ENCODE results near the gene RFNG. TPM values are rescaled to one million over a fixed set of nuclear protein-coding genes. Genes with fewer than 3 reads are reported as not detected.

RFNG gene
- polyA plus RNA-seq, 1 experiment, result 23.7 TPM

GRCh38 chr17:82078433-82078832 lies 26.8 kb upstream of the RFNG start:
- peaks cover 43% of the 10 kb centered on the region for H3K36me3 ChIP-seq (ENCODE audit: control insufficient read depth, insufficient read depth, low read length)
- no peak overlapping the region for H3K4me3 ChIP-seq (ENCODE audit: low read depth, low read length)
- DNase-seq (ENCODE audit: low read depth), result no peak
- H3K27me3 ChIP-seq (ENCODE audit: control insufficient read depth, insufficient read depth, low read length), result no peaks in the 10 kb centered on the region
- no peak for TF ChIP-seq CTCF (IDR thresholded peaks at IDR 0.05; ENCODE audit: insufficient read depth, low read depth, low read length)
- POLR2A ChIA-PET, result no interaction called here
- CTCF ChIA-PET, result interaction anchor here (1.0 kb wide), 1 partner anchor 119 kb away, joined by 3 read pairs; no protein-coding TSS in a partner anchor

- ChIA-PET CTCF (interaction anchor here (1.0 kb wide), 1 partner anchor 118 kb away, joined by 3 read pairs; no protein-coding TSS in a partner anchor), POLR2A (interaction anchor here (0.5 kb wide), 1 partner anchor 25 kb away, joined by 4 read pairs; no protein-coding TSS in a partner anchor)
- H3K36me3 ChIP-seq (ENCODE audit: control insufficient read depth, insufficient read depth, low read length), result peaks cover 36% of the 10 kb centered on the region
- DNase-seq (ENCODE audit: low read depth), result no peak
- no peak overlapping the region for H3K4me3 ChIP-seq (ENCODE audit: low read depth, low read length)
- no peaks in the 10 kb centered on the region for H3K27me3 ChIP-seq (ENCODE audit: control insufficient read depth, insufficient read depth, low read length)
- TF ChIP-seq CTCF (IDR thresholded peaks at IDR 0.05; ENCODE audit: insufficient read depth, low read depth, low read length), result no peak
Observed at GRCh38 chr17:82077617-82078358, 26.2 kb upstream of the RFNG start.

GRCh38 chr17:82076785-82077591 lies 25.4 kb upstream of the RFNG start:
- Histone ChIP-seq H3K36me3 (ENCODE audit: control insufficient read depth, insufficient read depth, low read length) (peaks cover 30% of the 10 kb centered on the region), H3K27me3 (ENCODE audit: control insufficient read depth, insufficient read depth, low read length) (no peaks in the 10 kb centered on the region), H3K4me3 (ENCODE audit: low read depth, low read length) (no peak overlapping the region)
- POLR2A ChIA-PET, result interaction anchor here (0.5 kb wide), 1 partner anchor 26 kb away, joined by 4 read pairs; no protein-coding TSS in a partner anchor
- DNase-seq (ENCODE audit: low read depth), result no peak
- CTCF ChIA-PET, result interaction anchor here (0.5 to 0.6 kb wide), 2 partner anchors 117 to 245 kb away, joined by 3 read pairs; no protein-coding TSS in a partner anchor
- no peak for TF ChIP-seq CTCF (IDR thresholded peaks at IDR 0.05; ENCODE audit: insufficient read depth, low read depth, low read length)

GRCh38 chr17:82076018-82076784 lies 24.6 kb upstream of the RFNG start:
- no peaks in the 10 kb centered on the region for H3K27me3 ChIP-seq (ENCODE audit: control insufficient read depth, insufficient read depth, low read length)
- peaks cover 25% of the 10 kb centered on the region for H3K36me3 ChIP-seq (ENCODE audit: control insufficient read depth, insufficient read depth, low read length)
- ChIA-PET POLR2A (no interaction called here), CTCF (interaction anchor here (0.5 to 0.6 kb wide), 2 partner anchors 117 to 246 kb away, joined by 3 read pairs; no protein-coding TSS in a partner anchor)
- no peak for DNase-seq (ENCODE audit: low read depth)
- no peak overlapping the region for H3K4me3 ChIP-seq (ENCODE audit: low read depth, low read length)
- TF ChIP-seq CTCF (IDR thresholded peaks at IDR 0.05; ENCODE audit: insufficient read depth, low read depth, low read length), result no peak

Measured in BJ (cell line).